OCI-LY3 (cell line): ENCODE measurements around the gene HIPK2.

Experiments used
- EZH2phosphoT487 ChIP-seq: fragments of 200-600 bp; shearing (Covaris generic); IDR thresholded peaks from 2 replicates; pipeline ENCODE4 v1.6.1; 2018; ENCODE audit warnings: antibody characterized with exemption, mixed run types, low read depth
- TF ChIP-seq, protein P1 (sequence below): fragments of 200-600, 300-600 bp; sonication (generic); IDR thresholded peaks from 2 replicates; pipeline ENCODE4 v1.5.1; 2014; ENCODE audit warnings: antibody characterized with exemption, low read length, low read depth

DNA sequence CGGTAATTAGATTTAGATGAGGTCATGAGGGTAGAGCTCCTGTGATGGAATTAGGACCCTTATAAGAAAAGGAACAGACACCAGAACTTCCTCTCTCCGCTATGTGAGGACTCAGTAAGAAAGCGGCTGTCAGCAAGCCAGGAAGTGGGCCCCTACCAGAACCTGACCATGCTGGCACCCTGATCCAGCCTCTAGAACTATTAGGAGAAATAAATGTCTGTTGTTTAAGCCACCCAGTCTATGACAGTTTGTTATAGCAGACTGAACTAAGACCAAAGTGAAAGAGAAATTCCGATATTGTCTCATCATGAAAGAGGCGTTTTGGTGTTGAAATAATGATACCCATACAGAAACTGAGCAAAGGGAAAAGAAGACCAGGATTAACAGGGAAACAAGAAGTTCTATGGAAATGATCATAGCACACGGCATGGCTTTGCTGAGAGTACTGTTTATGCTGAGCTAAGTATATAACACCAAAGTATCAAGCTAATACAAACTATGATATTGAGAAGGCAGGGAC lies 245.1 kb downstream of the HIPK2 start:
- TF ChIP-seq, protein P1, sequence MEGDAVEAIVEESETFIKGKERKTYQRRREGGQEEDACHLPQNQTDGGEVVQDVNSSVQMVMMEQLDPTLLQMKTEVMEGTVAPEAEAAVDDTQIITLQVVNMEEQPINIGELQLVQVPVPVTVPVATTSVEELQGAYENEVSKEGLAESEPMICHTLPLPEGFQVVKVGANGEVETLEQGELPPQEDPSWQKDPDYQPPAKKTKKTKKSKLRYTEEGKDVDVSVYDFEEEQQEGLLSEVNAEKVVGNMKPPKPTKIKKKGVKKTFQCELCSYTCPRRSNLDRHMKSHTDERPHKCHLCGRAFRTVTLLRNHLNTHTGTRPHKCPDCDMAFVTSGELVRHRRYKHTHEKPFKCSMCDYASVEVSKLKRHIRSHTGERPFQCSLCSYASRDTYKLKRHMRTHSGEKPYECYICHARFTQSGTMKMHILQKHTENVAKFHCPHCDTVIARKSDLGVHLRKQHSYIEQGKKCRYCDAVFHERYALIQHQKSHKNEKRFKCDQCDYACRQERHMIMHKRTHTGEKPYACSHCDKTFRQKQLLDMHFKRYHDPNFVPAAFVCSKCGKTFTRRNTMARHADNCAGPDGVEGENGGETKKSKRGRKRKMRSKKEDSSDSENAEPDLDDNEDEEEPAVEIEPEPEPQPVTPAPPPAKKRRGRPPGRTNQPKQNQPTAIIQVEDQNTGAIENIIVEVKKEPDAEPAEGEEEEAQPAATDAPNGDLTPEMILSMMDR, result no peak
- no peak for TF ChIP-seq EZH2phosphoT487
